ENCODE measurements around the gene KLHL26.

DNA sequence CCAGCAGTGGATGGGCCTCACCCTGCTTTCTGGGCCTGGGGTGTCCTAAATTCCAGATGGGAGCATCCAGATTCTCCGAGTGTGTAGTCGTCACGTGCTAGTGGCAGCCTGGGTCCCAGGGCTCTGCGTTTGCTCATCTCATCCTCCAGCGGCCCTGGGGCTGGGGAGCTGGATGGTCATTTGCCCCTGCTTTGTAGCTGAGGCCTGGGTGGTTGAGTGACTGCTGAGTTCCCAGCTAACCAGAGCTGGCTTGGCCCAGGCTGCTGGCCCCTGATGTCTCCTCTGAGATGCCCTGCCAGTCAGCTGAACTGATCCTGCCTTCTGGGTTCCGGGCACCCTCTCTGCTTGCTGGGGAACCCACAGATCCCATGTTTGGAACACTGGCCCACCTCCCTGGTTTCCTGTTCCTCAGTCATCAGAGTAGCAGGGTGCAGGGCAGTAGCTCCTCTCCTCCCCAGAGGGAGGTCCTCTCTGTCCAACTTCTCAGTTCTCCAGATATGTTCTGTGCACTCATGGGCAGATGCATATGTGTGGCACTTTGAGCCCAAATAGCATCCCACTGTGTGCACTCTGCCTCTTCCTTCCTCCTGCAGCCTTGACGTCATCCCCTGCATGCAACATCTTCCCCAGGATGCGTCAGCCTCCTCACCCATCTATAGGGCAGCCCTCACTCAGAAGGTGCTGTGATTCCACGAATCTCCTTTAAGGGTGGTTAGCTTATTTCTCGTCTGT, 24.3 kb downstream of the KLHL26 start:
- TF ChIP-seq, protein P1, sequence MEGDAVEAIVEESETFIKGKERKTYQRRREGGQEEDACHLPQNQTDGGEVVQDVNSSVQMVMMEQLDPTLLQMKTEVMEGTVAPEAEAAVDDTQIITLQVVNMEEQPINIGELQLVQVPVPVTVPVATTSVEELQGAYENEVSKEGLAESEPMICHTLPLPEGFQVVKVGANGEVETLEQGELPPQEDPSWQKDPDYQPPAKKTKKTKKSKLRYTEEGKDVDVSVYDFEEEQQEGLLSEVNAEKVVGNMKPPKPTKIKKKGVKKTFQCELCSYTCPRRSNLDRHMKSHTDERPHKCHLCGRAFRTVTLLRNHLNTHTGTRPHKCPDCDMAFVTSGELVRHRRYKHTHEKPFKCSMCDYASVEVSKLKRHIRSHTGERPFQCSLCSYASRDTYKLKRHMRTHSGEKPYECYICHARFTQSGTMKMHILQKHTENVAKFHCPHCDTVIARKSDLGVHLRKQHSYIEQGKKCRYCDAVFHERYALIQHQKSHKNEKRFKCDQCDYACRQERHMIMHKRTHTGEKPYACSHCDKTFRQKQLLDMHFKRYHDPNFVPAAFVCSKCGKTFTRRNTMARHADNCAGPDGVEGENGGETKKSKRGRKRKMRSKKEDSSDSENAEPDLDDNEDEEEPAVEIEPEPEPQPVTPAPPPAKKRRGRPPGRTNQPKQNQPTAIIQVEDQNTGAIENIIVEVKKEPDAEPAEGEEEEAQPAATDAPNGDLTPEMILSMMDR (IDR thresholded peaks at IDR 0.05), result no peak
- no peak for TF ChIP-seq POLR2A (IDR thresholded peaks at IDR 0.05)

Measured in thyroid gland (tissue), 4 donors.